Measurements from ENCODE around the gene PPM1A. TPM values are rescaled to one million over a fixed set of nuclear protein-coding genes. Genes with fewer than 3 reads are reported as not detected.

PPM1A gene
- total RNA-seq, 1 experiment from 2014 or later = 19.0 TPM

- DNase-seq (ENCODE audit: low spot score) = no peak
Measured at GRCh38 chr14:60226298-60226697, 22.7 kb upstream of the PPM1A start.

DNA sequence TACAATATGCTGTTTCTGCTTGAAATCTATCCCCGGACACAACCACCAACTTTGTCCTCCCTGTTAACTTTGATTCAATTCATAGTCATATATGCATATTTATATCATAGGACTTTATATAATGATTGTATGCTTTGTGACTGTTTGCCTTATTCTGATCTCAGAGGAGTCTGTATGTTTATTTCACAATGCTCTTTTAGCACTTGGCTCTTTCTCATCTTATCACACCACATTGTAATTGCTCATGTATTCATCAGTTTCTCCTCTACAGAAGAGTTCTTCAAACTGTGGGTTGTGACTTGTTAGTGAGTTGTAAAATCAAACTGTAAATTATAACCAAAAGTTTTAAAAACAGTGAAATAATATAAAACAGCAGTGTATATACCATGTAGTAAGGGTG, 21.7 kb upstream of the PPM1A start:
- DNase-seq (ENCODE audit: low spot score) = no peak

DNA sequence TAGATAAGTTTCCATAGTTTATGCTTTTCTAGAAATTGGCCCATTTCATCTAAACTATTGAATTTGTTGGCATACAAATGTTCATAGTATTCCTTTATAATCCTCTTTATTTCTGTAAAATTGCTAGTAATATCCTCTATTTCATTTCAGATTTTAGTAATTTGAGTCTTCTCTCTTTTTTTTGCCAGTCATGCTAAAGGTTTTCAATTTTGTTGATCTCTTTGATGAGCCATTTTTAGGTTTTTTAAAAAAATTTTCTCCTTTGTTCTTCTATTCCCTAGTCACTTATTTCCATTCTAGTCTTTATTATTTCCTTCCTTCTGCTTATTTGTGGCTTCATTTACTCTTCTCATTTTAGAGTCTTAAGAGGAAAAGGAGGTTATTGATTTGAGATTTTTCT, 19.4 kb upstream of the PPM1A start:
- no peak for DNase-seq (ENCODE audit: low spot score)

GRCh38 chr14:60232185-60232584, 16.8 kb upstream of the PPM1A start:
- no peak for DNase-seq (ENCODE audit: low spot score)

GRCh38 chr14:60233251-60233650, 15.8 kb upstream of the PPM1A start:
- no peak for DNase-seq (ENCODE audit: low spot score)

GRCh38 chr14:60233891-60234290, 15.1 kb upstream of the PPM1A start:
- no peak for DNase-seq (ENCODE audit: low spot score)

DNA sequence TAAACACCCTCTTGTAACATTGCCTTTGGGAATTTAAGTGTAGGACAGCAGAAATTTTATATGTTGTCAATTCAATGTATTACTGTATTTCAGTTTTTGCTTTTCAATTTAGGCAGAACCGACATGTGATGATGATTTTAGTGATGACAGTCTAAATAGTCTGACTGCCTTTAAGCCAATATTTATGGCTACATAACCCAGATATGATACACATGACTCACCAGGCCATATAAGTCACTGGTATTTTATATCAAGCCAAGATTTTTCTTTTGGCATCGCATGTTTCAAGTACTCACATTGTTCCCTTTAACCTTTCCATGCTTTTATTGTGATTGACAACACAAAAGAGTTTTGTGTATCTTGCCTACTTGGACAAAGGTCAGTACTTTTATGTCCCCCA, 13.6 kb upstream of the PPM1A start:
- no peak for DNase-seq (ENCODE audit: low spot score)

GRCh38 chr14:60238955-60239354, 10.1 kb upstream of the PPM1A start:
- no peak for DNase-seq (ENCODE audit: low spot score)

GRCh38 chr14:60240139-60240856, 8.7 kb upstream of the PPM1A start:
- no peak for DNase-seq (ENCODE audit: low spot score)

DNA sequence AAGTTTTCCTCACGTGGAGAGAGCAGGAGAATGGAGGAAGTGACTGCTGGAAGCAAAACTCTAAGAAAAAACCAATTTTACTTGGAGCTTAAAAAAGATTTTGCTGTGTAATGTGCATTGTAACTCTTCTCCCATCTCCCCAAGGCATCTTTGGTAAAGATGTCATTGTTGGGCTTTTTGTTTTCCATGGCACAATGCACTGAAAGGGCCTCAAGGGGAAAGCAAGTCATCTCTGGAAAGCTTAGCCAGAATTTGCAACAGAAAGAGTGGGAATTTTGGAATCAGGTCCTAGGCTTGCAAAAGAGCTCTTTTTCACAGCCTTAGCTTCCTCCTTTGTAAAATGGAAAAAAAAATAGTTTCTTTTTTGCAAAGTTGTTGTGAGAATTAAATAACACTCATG, 7.9 kb upstream of the PPM1A start:
- no peak for DNase-seq (ENCODE audit: low spot score)

GRCh38 chr14:60242429-60242828, 6.6 kb upstream of the PPM1A start:
- no peak for DNase-seq (ENCODE audit: low spot score)

GRCh38 chr14:60245380-60246177, 3.4 kb upstream of the PPM1A start:
- no peak for DNase-seq (ENCODE audit: low spot score)

GRCh38 chr14:60247994-60248696, 876 bp upstream of the PPM1A start:
- DNase-seq (ENCODE audit: low spot score) = peak; percentile 72

DNA sequence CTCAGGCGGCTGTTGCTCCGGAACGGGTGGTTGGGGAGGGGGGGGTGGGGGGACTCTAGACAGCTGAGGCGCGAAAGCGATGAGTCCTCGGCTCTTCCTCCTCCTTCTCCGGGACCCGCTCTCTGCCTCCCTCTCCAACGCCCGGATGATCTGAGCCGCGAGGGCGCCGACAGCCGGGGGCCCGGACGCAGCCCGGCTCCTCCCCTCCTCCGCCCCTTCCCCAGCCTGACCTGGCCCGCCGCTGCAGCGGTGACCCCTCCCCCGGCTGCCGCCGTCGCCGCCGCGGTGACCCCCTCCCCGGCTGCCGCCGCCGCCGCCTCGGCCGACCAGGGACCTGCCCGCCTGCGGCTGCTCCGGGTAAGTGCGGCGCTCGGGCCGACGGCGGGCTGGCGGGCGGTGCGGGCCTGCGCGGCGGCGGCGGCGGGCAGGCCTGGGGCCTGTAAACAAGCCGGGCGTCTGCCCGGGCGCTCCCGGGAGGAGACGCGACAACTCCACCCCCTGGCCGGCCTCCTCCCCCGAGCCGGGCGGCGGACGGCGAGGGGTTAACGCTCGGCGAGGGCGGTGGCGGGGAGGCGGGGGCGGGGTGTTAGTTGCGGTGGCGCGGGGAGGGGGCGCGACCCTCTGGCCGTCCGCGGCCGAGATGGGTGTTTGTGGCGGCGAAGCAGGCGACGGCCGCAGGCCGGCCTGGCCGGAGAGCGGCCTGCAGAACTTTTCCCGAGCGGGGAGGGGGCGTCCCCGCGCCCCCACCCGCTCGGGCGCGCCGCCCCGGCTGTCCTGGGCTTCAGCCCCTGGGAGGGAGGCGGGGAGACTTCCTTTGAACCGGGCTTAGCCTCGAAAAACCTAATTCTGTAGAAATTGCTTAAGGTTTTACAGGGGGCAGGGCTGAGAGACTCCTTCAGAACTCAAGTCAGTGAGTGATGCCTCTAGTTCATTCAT, 568 bp downstream of the PPM1A start:
- peak; percentile 8 for DNase-seq (ENCODE audit: low spot score)

- peak; percentile 2 for DNase-seq (ENCODE audit: low spot score)
Measured at GRCh38 chr14:60250257-60251035, 1.4 kb downstream of the PPM1A start.

DNA sequence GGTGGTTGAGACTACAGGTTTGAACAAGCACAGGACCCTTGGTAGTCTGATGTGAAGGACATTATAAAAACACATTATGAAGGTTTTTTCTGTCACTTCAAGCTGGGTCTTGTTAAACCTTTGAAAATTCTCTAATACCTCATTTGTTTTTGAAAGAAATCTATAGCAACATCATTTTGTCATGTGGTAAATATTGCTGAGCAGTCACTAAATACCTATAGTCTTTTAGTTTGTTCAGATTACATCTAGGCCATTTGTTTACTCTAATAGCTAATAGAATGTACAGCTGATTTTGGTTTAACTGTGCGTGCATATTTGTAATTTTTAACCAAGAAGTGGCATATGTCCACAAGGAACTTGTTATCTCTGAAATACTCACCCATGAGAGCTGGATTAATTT, 2.9 kb downstream of the PPM1A start:
- DNase-seq (ENCODE audit: low spot score) = no peak

- DNase-seq (ENCODE audit: low spot score) = no peak
Measured at GRCh38 chr14:60252630-60253029, 3.6 kb downstream of the PPM1A start.

GRCh38 chr14:60253649-60254048, 4.6 kb downstream of the PPM1A start:
- DNase-seq (ENCODE audit: low spot score) = no peak

DNA sequence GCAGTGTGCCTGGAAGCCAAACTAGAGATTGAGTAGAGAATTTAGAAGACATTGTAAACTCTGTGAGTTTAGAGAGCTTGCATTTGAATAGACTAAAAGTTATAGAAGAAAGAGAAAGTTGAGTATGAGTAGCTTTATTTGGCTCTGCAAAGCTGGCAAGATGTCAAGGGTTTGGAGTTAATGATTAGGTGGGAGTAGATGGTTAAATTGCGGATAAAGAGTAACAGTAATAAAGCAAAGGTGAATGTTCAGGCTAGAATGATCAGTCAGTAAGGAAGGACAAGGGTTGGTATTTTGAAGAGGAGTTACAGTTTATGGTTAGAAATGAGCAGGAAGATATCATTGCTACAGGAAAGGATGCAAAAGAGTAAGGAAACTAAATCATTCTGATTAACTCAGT, 5.2 kb downstream of the PPM1A start:
- DNase-seq (ENCODE audit: low spot score) = no peak

DNA sequence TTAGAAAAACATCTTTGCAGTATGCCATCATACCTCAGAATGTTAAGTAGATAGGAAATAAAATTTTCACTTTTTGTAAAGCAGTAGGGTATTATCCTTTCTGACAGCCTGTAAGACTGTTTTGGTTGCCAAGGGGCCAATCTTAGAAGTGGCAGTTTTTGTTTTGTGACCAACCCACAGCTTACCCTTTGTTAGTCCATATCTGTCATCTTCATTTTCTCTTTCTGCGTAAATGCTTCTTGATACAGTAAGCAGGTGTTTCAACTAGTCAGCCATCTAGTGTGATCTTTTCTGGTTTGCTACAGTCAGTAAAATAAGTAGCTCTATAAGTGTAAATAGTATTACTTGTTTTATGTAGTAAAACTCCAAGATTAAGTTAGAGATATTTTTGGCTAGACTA, 8.8 kb downstream of the PPM1A start:
- no peak for DNase-seq (ENCODE audit: low spot score)

DNA sequence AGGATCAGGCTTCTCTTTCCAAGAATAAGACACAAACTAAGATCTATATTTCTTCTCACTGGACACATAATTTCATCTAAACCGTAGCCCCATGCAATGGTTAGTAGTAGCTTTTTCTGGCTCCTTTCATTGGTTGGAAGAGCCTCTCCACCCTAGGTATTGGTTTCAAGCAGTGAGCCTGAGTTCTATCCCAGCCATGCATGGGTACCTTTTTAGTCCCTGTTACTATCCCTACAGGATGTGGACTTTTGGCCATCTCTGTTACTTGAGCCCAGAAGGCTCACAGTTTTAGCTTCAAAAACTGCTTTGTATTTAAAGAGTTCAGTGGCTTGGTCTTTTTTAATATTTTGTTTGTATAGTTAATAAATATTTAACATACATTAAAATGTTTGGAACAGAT, 16.1 kb downstream of the PPM1A start:
- DNase-seq (ENCODE audit: low spot score) = no peak

Data from A172 (cell line).